AG04450 (cell line): ENCODE data around the gene SCYL1. TPM values are rescaled to one million over a fixed set of nuclear protein-coding genes. Genes with fewer than 3 reads are reported as not detected.
A peak's percentile ranks its signal among the peaks of the same experiment; 100 is the strongest.
"Not testable (repeated sequence)": the region's sequence is repeated elsewhere in the genome, so short reads cannot be mapped to it uniquely, and the experiment has no call there.

Experiments
- CTCF ChIA-PET: fragments of 300-600, 350-600 bp; formaldehyde crosslinking; extraction: SDS; loops from one replicate; lab custom pipeline; 2022; ENCODE audit warnings: antibody characterized with exemption, inconsistent platforms; lab: Charles Lee
- POLR2A ChIA-PET: fragments of 350-600 bp; formaldehyde crosslinking; extraction: SDS; loops from one replicate; lab custom pipeline; 2021; ENCODE audit warnings: antibody characterized with exemption, inconsistent platforms; lab: Yijun Ruan, JAX
- DNase-seq: peaks from one replicate; pipeline ENCODE4 v3.0.0-alpha.2; 2011; ENCODE audit warnings: low read depth, low spot score
- H3K27ac ChIP-seq: one replicate; pipeline ENCODE4 v1.5.1; 2012; ENCODE audit warnings: low read depth, low read length, control low read depth
- H3K27me3 ChIP-seq: one replicate; pipeline ENCODE4 v1.6.0; 2012; ENCODE audit warnings: low read length; ENCODE audit not compliant: control insufficient read depth, insufficient read depth
- H3K4me3 ChIP-seq: 2 replicates; pipeline ENCODE4 v1.5.1; 2011; ENCODE audit warnings: mild to moderate bottlenecking, low read depth, low read length, control low read depth
- H3K9me3 ChIP-seq: 2 replicates; pipeline ENCODE4 v1.5.1; 2012; ENCODE audit warnings: low read length; ENCODE audit not compliant: control insufficient read depth, insufficient read depth
- CTCF ChIP-seq: IDR thresholded peaks from 2 replicates; pipeline ENCODE4 v1.5.1; 2011; ENCODE audit warnings: low read depth, low read length, control low read depth, inconsistent platforms
- polyA plus RNA-seq: library from polyadenylated mRNA; depleted of rRNA; stranded (reverse); fragments of >200 nt; gene quantifications from 2 replicates; pipeline ENCODE4 v1.2.3, GENCODE V29; 2011

The SCYL1 gene
- polyA plus RNA-seq, 1 experiment: 60.9 TPM

- ChIA-PET CTCF (interaction anchor here (0.8 to 3.0 kb wide), 4 partner anchors 9 to 33 kb away, joined by 3 to 28 read pairs (median 14); partner anchors contain the start of genes FAM89B and ZNRD2), POLR2A (interaction anchor here (0.6 to 2.3 kb wide), 7 partner anchors 9 to 297 kb away, joined by 3 to 8 read pairs (median 4); partner anchors contain the start of genes CFL1, FAM89B, NEAT1 and ZNRD2)
- Histone ChIP-seq H3K9me3 (no peaks in the 10 kb centered on the region), H3K27me3 (no peaks in the 10 kb centered on the region), H3K27ac (peak overlapping the region; percentile 11), H3K4me3 (no peak overlapping the region)
- DNase-seq: no peak
- no peak for TF ChIP-seq CTCF
Observed at GRCh38 chr11:65560555-65561418, 35.9 kb downstream of the SCYL1 start.

GRCh38 chr11:65562020-65562419, 37.1 kb downstream of the SCYL1 start:
- POLR2A ChIA-PET: no interaction called here
- DNase-seq: no peak
- CTCF ChIA-PET: interaction anchor here (2.7 to 3.0 kb wide), 2 partner anchors 10 to 21 kb away, joined by 20 to 28 read pairs; partner anchors contain the start of genes FAM89B and ZNRD2
- H3K4me3 ChIP-seq: no peak overlapping the region
- H3K27me3 ChIP-seq: no peaks in the 10 kb centered on the region
- TF ChIP-seq CTCF: no peak
- no peaks in the 10 kb centered on the region for H3K9me3 ChIP-seq
- H3K27ac ChIP-seq: no peak overlapping the region

GRCh38 chr11:65562788-65563187, 37.9 kb downstream of the SCYL1 start:
- H3K27ac ChIP-seq: no peak overlapping the region
- no peaks in the 10 kb centered on the region for H3K9me3 ChIP-seq
- H3K27me3 ChIP-seq: no peaks in the 10 kb centered on the region
- POLR2A ChIA-PET: no interaction called here
- CTCF ChIA-PET: interaction anchor here (2.7 to 3.0 kb wide), 2 partner anchors 9 to 22 kb away, joined by 20 to 28 read pairs; partner anchors contain the start of genes FAM89B and ZNRD2
- DNase-seq: no peak
- TF ChIP-seq CTCF: no peak
- no peak overlapping the region for H3K4me3 ChIP-seq

- no peak overlapping the region for H3K27ac ChIP-seq
- no peak for DNase-seq
- POLR2A ChIA-PET: no interaction called here
Observed at GRCh38 chr11:65563601-65564000, 38.7 kb downstream of the SCYL1 start.

GRCh38 chr11:65564879-65565559, 40.1 kb downstream of the SCYL1 start:
- POLR2A ChIA-PET: interaction anchor here (1.1 kb wide), 1 partner anchor 748 kb away, joined by 3 read pairs; no protein-coding TSS in a partner anchor
- DNase-seq, H3K27me3 ChIP-seq, CTCF ChIA-PET, H3K27ac ChIP-seq, H3K4me3 ChIP-seq, H3K9me3 ChIP-seq: not testable (repeated sequence)

More at GRCh38 chr11:65563601-65564000, 38.7 kb downstream of the SCYL1 start:
- H3K27me3 ChIP-seq: no peaks in the 10 kb centered on the region
- no peak for TF ChIP-seq CTCF
- no peaks in the 10 kb centered on the region for H3K9me3 ChIP-seq
- no peak overlapping the region for H3K4me3 ChIP-seq
- CTCF ChIA-PET: interaction anchor here (1.4 kb wide), 1 partner anchor 22 kb away, joined by 3 read pairs; no protein-coding TSS in a partner anchor
